ENCODE results near the gene CDHR1.
A peak's percentile ranks its signal among the peaks of the same experiment; 100 is the strongest.

Gene CDHR1

DNA sequence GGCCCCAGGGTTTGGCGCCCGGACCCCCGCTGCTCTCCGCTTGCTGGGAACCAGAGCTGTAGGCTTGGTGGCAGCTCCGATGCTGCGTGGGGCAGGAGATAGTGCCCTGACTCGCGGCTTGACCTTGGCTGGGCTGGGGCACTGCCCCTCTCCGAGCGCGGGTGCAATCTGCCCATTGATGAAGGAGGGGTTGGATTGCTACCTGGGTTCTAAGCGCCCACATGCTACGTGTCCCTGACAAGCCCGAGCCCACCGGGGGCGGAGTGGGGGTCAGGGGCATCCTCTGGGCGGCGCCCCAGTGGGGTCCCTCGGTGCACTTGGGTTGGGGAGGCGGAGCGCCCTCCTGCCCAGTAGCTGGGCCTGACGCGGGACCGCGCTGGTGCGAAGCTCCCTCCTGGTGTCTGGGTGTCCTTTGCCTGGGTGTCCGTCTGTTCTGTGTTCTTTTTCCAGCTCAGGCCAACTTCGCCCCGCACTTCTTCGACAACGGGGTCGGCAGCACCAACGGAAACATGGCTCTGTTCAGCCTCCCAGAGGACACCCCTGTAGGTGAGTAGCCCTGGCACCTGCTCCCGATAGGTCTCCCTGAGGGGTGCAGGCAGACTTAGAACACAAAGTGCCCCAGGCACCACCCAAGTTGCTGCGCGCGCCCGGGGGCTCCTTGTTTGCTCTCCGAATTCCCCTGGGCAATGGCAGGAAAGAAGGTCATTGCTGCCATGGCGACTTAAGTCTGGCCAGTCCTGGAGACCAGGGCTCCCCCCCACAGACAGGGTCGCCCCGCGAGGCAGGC is 900 bp downstream of the CDHR1 start:
- H3K4me3 ChIP-seq (ENCODE audit: low read length), result peak overlapping the region; percentile 62
- DNase-seq (ENCODE audit: low read depth), result no peak
- TF ChIP-seq, protein P1, sequence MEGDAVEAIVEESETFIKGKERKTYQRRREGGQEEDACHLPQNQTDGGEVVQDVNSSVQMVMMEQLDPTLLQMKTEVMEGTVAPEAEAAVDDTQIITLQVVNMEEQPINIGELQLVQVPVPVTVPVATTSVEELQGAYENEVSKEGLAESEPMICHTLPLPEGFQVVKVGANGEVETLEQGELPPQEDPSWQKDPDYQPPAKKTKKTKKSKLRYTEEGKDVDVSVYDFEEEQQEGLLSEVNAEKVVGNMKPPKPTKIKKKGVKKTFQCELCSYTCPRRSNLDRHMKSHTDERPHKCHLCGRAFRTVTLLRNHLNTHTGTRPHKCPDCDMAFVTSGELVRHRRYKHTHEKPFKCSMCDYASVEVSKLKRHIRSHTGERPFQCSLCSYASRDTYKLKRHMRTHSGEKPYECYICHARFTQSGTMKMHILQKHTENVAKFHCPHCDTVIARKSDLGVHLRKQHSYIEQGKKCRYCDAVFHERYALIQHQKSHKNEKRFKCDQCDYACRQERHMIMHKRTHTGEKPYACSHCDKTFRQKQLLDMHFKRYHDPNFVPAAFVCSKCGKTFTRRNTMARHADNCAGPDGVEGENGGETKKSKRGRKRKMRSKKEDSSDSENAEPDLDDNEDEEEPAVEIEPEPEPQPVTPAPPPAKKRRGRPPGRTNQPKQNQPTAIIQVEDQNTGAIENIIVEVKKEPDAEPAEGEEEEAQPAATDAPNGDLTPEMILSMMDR (IDR thresholded peaks at IDR 0.05; ENCODE audit: insufficient read depth, low read depth, low read length, missing control alignments), result no peak

DNA sequence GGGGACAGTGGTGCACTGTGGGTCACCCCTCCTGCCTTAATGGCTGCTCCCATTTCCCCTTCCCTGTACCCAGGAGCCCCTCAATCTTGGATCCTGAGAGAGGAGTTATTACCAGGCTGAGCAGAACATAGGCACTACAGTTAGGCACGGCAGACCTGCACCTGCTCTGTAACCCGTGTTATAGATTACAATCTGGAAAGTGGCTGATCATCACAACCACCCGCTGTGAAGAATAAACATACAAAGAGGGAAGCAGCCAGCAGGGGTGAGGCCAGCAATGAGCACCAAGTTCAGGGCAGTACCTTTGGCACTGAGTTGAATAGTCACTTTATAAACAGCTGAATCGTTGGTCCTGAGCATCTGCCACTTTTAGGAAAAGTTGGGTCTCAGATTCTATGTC is 1.7 kb downstream of the CDHR1 start:
- H3K4me3 ChIP-seq (ENCODE audit: low read length), result no peak overlapping the region
- DNase-seq (ENCODE audit: low read depth), result no peak
- TF ChIP-seq, protein P1 (IDR thresholded peaks at IDR 0.05; ENCODE audit: insufficient read depth, low read depth, low read length, missing control alignments), result no peak

DNA sequence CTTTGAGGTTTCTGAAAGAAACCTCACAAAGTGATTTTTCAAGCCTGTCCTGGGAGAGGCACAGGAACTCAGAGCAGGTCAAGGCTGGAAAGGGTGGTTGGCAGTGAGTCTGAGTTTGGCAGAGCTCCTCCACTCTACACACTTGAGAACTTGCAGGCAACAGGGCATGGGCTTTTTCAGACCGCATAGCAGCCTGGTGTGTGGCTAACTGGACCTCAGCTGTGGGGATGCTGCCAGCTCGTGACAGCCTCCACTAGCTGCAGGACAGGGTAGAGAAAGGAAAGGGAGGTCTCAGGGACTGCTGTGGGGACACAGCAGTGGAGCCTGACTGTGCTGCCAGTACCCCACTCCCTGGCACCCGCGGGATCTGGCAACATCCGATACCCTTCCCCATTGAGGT is 2.6 kb downstream of the CDHR1 start:
- H3K4me3 ChIP-seq (ENCODE audit: low read length), result no peak overlapping the region
- DNase-seq (ENCODE audit: low read depth), result no peak
- TF ChIP-seq, protein P1 (IDR thresholded peaks at IDR 0.05; ENCODE audit: insufficient read depth, low read depth, low read length, missing control alignments), result no peak

DNA sequence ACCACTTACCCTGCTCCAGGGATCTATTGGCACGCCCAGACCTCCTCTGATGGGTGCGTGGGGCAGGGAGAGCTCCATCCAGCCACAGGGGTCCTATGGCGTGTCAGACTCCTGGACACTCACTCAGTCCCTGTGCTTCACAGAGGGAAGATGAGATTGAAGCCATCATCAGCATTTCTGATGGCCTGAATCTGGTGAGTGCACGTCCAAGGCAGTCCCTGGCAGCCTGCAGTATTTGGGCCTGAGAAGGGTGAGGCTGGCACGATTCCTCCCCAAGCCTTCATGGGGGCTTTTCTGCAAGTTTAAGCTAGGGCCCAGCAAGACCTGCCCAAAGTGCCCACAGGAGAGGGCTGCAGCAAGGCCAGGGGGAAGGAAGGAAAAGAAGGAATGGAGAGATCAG is 3.3 kb downstream of the CDHR1 start:
- DNase-seq (ENCODE audit: low read depth), result no peak
- no peak overlapping the region for H3K4me3 ChIP-seq (ENCODE audit: low read length)
- TF ChIP-seq, protein P1 (IDR thresholded peaks at IDR 0.05; ENCODE audit: insufficient read depth, low read depth, low read length, missing control alignments), result no peak

DNA sequence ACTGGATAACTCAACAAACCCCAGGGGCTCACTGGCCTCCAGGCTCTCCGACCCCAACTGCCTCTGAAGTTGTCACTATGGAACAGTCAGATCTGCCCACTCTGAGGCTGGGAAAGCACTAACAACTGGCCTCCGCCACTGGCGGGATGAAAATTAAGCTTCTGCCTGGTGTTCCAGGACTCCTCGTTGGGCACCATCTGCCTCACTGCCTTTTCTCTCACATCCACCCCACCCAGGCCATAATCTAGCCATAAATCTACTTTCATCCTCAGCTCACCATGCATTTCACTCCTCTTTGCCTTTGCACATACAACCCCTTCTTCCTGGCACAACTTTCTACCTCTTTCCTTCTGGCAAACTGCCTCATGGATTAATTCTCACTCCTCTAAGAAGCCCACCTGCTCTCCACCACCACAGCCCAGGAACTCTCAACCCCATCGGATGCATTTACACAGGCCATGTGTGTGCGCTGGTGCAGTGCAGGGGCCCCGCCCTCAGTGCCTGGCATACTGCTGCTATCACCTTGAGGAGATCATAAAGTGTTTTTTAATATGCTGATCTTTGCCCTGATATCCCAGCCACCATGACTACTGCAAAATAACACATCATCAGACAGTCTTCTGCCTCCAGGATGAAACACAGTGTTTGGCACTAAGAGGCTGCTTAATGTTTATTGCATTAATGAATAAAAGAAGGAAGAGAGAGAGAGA is 4.0 kb downstream of the CDHR1 start:
- TF ChIP-seq, protein P1 (IDR thresholded peaks at IDR 0.05; ENCODE audit: insufficient read depth, low read depth, low read length, missing control alignments), result no peak
- DNase-seq (ENCODE audit: low read depth), result no peak
- H3K4me3 ChIP-seq (ENCODE audit: low read length), result no peak overlapping the region

DNA sequence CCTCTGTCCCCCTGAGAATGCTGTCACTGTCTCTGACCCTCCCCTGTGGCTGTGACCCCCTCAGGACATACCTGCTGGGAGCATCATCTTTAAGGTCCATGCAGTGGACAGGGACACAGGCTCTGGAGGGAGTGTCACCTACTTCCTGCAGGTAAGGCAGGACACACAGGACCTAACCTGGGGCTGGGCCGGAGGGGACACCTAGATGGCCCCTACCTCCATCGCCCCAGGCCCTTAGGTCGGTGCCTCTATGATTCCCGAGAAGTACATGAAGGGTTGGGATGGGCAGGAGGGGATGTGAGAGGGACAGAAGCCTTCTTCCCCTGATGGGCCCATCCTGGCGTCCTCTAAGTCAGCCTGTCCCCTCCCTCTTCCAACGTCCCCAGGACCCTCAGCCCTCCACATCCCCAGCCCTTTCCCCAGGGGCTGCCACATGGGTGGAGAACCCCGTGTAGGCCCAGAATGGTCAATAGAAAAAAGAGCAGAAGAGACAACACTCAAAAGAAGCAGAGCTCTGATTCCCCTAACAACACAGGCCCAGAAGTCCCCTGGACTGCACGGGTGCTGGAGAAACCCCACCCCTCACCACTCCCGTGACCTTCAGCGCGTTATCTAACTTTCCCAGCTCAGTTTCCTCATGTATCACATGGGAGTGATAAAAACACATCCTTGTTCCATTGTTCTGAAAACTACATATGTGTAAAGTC is 6.4 kb downstream of the CDHR1 start:
- no peak overlapping the region for H3K4me3 ChIP-seq (ENCODE audit: low read length)
- TF ChIP-seq, protein P1 (IDR thresholded peaks at IDR 0.05; ENCODE audit: insufficient read depth, low read depth, low read length, missing control alignments), result no peak
- no peak for DNase-seq (ENCODE audit: low read depth)

Measured in epithelial cell of esophagus (primary cell).